ENCODE data around the gene RNF157. TPM values are rescaled to one million over a fixed set of nuclear protein-coding genes. Genes with fewer than 3 reads are reported as not detected.
A peak's percentile ranks its signal among the peaks of the same experiment; 100 is the strongest.

Gene RNF157
- total and polyA plus RNA-seq, 9 of the 15 experiments (the other 6 are each of a cell fraction or from before 2014, with no cell fraction given): 8.1 to 31.7 (median 20.8) TPM

- Histone ChIP-seq H2AFZ (ENCODE audit: low read depth, low read length) (no peak overlapping the region), H3K27me3 (ENCODE audit: control insufficient read depth in 2 of 2, insufficient read depth in 2 of 2, low read length in 2 of 2) (no peaks in the 10 kb centered on the region), H3K79me2 (ENCODE audit: control insufficient read depth, insufficient read depth, low read length) (no peaks in the 10 kb centered on the region), H3K9me1 (ENCODE audit: control insufficient read depth, insufficient read depth, low read length) (no peaks in the 10 kb centered on the region), H3K4me1 (replicated peaks in 1 of 2; ENCODE audit: control insufficient read depth in 2 of 2, insufficient read depth in 2 of 2, low read length in 2 of 2) (peaks cover 12 to 75% of the 10 kb centered on the region in 2 experiments; a peak in 4 of 5 replicates), H3K27ac (ENCODE audit: extremely low read depth, low read depth, low read length) (no peak overlapping the region), H3K36me3 (ENCODE audit: control insufficient read depth, insufficient read depth, low read length) (no peaks in the 10 kb centered on the region), H3K4me3 (no peak overlapping the region), H3K9me3 (replicated peaks; ENCODE audit: control insufficient read depth, insufficient read depth, low read depth, low read length) (no peaks in the 10 kb centered on the region), H3K4me2 (ENCODE audit: insufficient read depth, low read length) (no peak overlapping the region), H4K20me1 (replicated peaks; ENCODE audit: control insufficient read depth, insufficient read depth, low read length) (no peaks in the 10 kb centered on the region), H3K9ac (ENCODE audit: insufficient read depth in 1 of 2, low read depth in 2 of 2, low read length in 2 of 2) (peak overlapping the region in 1 of 2 experiments; percentile 66; a peak in 2 of 4 replicates)
- peak; percentile 97 for ATAC-seq
- DNase-seq (ENCODE audit: extremely low read depth in 1 of 4, low spot score in 3 of 4): peak; percentile 87 to 94 (median 90)
- ChIA-PET CTCF (ENCODE audit: low intra/inter-chr PET ratio) (interaction anchor here (0.6 to 4.5 kb wide), 6 partner anchors 20 to 279 kb away, joined by 3 to 89 read pairs (median 5); partner anchors contain the start of gene CDK3), POLR2A (interaction anchor here (0.6 to 7.3 kb wide), 15 partner anchors 8 to 682 kb away, joined by 3 to 91 read pairs (median 4); partner anchors contain the start of gene UBALD2)
- no TSS peak for BruUV-seq (replicated peaks)
- intact Hi-C loops (cut with micrococcal nuclease) (loop anchor here (1.0 to 5.0 kb wide), 2 partner anchors 158 to 262 kb away; no protein-coding TSS in a partner anchor), in situ Hi-C loops (cut with MboI) (no loop called here)
- FAIRE-seq: peak; percentile 92
- WGBS (ENCODE audit: insufficient coverage, low coverage, missing lambda C conversion rate): 47% methylated on average over 20 of the region's 28 CpGs
- TF ChIP-seq DEAF1 (CRISPR knock-in tag; IDR thresholded peaks at IDR 0.05): peak; percentile 96
- TF ChIP-seq ZNF197 (CRISPR knock-in tag; IDR thresholded peaks at IDR 0.05; ENCODE audit: low read depth): no peak
- no peak for TF ChIP-seq ILF3 (IDR thresholded peaks at IDR 0.05; ENCODE audit: borderline replicate concordance)
- no peak for TF ChIP-seq SIX5 (IDR thresholded peaks at IDR 0.05; ENCODE audit: borderline replicate concordance in 1 of 2, insufficient read depth in 1 of 2, low read depth in 1 of 2, low read length in 2 of 2)
- TF ChIP-seq HMGXB4 (CRISPR knock-in tag; IDR thresholded peaks at IDR 0.05): no peak
- TF ChIP-seq NR2C1 (IDR thresholded peaks at IDR 0.05): no peak
- TF ChIP-seq NR2C1 (tag; IDR thresholded peaks at IDR 0.05): no peak
- no peak for TF ChIP-seq ZNF785 (CRISPR knock-in tag; IDR thresholded peaks at IDR 0.05)
- TF ChIP-seq ZBTB17 (CRISPR knock-in tag; IDR thresholded peaks at IDR 0.05): no peak
- TF ChIP-seq BMI1 (IDR thresholded peaks at IDR 0.05; ENCODE audit: low read length): no peak
- TF ChIP-seq ZZZ3 (IDR thresholded peaks at IDR 0.05): no peak
- no peak for TF ChIP-seq CBFA2T2 (conservative IDR thresholded peaks at IDR 0.05)
- no peak for TF ChIP-seq RBM17 (IDR thresholded peaks at IDR 0.05; ENCODE audit: borderline replicate concordance, low read depth, low read length)
- no peak for TF ChIP-seq ZNF282 (CRISPR knock-in tag; IDR thresholded peaks at IDR 0.05)
- no peak for TF ChIP-seq NCOR1 (IDR thresholded peaks at IDR 0.05)
- TF ChIP-seq ZNF717 (CRISPR knock-in tag; IDR thresholded peaks at IDR 0.05): no peak
- TF ChIP-seq SOX6 (IDR thresholded peaks at IDR 0.05): no peak
- no peak for TF ChIP-seq ILK (tag; IDR thresholded peaks at IDR 0.05; ENCODE audit: borderline replicate concordance, low read depth)
- TF ChIP-seq ZNF24 (IDR thresholded peaks at IDR 0.05): no peak
- TF ChIP-seq ZNF589 (CRISPR knock-in tag; IDR thresholded peaks at IDR 0.05; ENCODE audit: low read depth): no peak
- no peak for TF ChIP-seq KDM4B (IDR thresholded peaks at IDR 0.05; ENCODE audit: borderline replicate concordance in 2 of 2, low read depth in 1 of 2)
These were observed 38.9 kb upstream of the RNF157 start for GRCh38 chr17:76278952-76279741.
